ENCODE measurements around the gene ARHGEF2.

The ARHGEF2 gene

DNA sequence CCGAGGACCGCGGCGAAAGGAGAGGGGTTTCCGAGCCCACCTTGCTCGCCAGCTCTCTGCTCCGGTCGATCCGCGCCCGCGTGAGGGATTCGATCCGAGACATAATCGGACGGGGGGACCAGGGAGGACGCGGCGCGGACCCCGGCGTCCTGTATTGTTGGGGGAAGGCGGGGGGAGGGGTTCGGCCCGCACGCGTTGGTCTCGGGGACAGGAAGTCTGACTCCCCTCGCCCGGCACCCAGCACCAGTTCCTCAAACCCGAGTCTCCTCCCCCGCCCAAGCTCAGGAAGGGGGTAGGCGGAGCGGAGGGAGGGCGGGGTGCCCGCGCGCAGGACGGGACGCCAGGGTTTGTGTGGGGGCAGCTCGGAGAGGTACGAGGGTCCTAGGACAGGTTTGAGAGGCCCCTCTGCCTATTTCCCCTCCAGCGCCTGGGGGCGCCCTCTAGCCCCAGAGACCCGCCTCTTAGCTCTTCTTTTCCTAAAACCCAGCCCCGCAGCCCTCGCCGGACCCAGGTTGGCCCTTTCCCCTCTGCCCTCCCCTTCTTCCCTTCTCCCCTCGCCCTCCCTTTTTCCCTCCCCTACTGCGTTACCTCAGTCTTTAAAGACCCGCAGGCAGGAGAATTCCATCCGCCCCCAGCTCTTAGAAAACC is at the start of gene ARHGEF2:
TSS of gene ARHGEF2 (minus strand) at position 223 of the 648 bp plus-strand sequence. CDS start at position 103, 120 bp downstream.
- H3K4me3 ChIP-seq (ENCODE audit: low read depth, low read length) = peak within 1 kb of the TSS; percentile 86

DNA sequence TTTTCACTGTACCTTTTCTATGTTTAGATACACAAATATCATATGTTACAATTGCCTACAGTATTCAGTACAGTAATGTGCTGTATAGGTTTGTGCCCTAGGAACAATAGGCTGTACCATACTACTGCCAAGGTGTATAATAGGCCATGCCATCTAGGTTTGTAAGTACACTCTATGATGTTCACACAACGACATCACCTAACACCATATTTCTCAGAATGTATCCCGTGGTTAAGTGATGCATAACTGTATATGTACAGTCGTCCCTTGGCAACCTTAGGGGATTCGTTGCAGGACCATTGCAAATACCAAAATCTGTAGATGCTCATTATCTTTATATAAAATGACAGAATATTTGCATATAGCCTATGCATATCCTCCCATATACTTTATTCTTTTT is 48.2 kb upstream of the ARHGEF2 start:
- H3K4me3 ChIP-seq (ENCODE audit: low read depth, low read length) = no peak overlapping the region

DNA sequence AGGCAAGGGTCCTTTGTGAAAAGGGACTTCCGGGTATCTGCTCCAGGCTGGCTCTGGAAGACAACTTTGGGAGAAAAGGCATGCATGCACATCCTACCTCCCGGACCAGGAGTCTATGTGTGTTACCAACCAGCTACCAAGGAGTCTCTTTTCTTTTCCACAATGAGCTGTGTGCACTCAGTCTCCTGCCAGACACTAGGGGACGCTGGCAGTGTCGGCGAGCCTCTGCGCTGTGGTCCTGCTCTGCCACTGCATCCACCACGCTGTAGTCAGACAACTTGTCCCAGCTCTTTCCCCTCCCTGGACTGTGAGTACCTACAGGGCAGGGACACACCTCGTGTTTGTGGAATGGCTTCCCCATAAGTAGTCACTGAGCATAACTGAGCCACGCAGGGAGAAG is 47.5 kb upstream of the ARHGEF2 start:
- H3K4me3 ChIP-seq (ENCODE audit: low read depth, low read length) = no peak overlapping the region

DNA sequence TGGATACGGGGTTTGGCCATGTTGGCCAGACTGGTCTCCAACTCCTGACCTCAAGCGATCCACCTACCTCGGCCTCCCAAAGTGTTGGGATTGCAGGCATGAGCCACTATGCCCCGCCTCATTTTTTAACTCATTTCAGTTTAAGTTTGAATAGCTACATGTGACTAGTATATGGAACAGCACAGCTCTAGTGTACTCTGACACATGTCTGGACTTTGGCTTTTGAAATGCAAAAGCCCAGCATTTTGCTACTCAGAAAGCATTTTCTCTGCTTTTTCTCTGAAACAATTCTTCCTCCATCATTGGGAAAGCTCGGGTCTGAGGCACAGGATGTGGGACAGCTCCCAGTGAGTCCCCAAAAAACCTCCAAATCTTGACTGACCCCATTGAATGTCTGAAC is 46.5 kb upstream of the ARHGEF2 start:
- no peak overlapping the region for H3K4me3 ChIP-seq (ENCODE audit: low read depth, low read length)

DNA sequence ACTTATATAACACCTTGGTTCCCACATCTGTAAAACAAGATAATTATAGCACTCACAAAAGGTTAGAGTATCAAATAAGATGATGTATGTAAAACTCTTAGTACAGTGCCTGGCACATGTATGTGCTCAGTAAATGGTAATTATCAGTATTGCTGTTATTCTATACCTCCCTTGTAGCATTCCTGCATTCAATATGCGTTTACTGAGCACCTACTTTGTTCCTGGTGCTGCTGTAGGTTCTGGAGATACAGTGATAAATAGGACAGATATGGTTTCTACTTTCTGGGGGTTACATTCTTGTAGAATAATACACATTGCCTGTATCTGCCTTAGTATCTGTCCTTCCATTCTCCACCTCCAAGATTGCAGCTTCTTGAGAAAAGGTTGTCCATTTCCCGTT is 43.6 kb upstream of the ARHGEF2 start:
- H3K4me3 ChIP-seq (ENCODE audit: low read depth, low read length) = no peak overlapping the region

DNA sequence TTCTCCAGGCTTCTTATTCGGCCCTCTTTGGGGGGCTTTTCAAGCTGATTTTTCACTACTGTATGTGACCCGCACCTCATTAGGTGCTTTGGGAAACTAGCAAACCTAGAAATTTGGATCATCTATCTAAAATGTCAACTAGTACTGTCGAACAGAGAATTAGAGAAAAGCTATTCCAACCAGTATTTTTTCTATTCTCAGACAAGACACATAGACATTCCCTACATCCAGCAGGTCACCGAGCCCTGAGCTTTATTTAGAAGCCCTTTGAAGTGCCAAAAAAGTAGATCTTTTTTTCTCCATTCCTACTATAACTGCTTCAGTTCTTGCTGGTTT is 42.7 kb upstream of the ARHGEF2 start:
- no peak overlapping the region for H3K4me3 ChIP-seq (ENCODE audit: low read depth, low read length)

DNA sequence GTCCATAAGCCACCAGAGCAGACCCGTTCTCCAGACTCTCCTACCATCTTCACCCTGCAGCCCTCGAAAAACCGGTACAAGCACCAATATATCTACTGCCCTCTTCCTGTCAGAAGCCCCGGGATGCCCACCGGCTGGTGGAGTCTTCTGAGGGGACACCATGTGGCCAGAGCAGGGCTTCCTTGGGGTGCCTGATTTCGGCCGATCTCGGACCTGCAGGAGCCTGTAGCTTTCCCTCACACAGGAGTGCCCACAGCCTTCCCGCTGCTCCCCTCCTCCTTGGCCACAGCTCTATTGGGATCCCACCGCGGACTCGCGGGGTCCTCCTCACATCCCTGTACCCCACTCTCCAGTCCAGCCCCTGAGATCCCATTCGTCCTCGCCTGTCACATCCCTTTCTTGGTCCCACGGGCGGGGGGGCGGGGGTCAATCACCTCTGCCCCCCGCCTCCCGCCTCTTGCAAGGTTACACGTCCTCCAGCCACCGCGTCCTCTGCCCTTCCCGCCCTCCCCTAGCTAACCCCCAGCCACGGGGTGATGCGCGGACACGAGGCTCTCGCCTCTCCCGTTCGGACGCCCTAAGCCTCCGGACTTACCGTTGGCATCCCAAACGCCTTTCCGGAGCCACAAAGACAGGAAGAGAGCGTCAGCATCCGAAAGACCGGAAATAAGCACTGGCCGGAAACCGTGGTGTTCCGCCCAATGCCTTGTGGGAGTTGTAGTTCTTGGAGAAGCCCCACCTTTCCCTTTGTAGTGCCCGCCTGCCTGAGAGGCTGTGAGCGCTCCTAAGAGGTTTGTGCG is 42.1 kb upstream of the ARHGEF2 start, which contains the start of gene SSR2:
TSS of gene SSR2 (minus strand) at position 659 of the 800 bp plus-strand sequence. CDS start 784 bp downstream, outside the sequence.
- H3K4me3 ChIP-seq (ENCODE audit: low read depth, low read length) = peak within 1 kb of the TSS; percentile 91

DNA sequence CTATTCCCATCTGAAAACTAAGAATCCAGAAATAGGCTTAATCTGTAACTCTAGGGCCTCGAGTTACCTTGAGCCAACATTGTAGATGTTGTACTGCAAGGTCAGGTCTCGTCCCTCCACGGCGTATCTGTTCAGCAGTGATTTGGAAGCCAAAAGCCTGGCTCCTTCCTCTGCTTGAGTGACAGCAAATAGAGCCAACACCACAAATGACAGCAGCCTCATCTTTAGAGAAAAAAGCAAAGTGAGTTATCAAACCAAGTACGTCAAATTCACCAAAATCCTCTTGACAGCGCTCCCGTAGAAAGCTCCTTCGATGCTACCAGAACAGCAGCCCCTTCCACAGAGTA is 41.6 kb upstream of the ARHGEF2 start:
- peak overlapping the region; percentile 91 for H3K4me3 ChIP-seq (ENCODE audit: low read depth, low read length)

DNA sequence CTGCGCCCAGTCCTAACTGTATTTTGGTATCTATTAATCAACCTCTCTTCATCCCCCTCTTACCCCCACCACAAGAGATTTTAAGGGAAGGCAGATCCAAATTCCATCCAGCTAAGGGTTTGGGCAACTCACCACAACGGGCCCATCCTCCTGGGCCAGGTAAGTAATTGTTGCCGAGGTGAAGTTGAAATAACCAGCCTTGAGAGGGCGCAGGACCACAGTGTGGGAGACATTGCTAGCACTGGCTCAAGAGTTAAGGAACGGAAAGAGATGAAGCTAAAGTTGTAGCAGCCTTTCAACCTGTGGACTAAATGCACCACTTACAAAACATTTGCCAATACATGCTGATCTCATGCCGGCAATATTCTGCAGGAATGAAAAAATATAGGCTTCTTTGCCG is 36.5 kb upstream of the ARHGEF2 start:
- no peak overlapping the region for H3K4me3 ChIP-seq (ENCODE audit: low read depth, low read length)

DNA sequence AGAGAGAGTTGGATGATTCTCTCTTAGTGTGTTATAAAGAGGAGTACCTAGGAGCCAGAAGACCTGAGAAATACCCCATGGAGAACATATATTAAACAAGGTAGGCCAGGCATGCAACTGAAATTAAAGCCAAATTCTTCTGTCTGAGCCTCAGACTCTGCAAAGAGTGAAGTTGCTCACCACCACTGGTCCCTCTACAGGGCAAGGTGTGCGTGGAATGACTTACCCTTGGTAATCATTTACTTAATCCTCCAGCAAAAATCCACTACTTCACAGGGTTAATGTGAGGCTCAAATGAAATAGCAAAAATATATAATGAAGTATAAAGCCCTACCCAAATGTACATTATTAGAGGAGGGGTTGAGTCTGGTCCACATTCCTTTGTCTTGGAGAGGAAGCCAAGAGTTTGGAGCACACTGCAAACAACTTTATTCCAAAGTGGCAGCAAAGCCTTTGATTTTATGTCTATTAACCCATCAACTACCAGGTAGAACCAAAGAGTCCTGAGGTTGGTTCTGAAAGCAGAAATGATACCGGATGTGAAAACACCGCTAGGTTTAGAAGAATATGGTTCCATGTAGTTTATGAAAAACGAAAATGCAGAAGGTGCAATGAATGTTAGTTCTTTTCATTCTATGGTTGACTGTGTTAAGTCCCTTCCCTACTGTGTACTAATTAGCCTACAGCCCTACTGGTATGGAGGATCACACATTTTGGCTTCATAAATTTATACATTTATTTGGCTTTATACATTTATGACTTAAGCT is 33.9 kb upstream of the ARHGEF2 start:
- no peak overlapping the region for H3K4me3 ChIP-seq (ENCODE audit: low read depth, low read length)

DNA sequence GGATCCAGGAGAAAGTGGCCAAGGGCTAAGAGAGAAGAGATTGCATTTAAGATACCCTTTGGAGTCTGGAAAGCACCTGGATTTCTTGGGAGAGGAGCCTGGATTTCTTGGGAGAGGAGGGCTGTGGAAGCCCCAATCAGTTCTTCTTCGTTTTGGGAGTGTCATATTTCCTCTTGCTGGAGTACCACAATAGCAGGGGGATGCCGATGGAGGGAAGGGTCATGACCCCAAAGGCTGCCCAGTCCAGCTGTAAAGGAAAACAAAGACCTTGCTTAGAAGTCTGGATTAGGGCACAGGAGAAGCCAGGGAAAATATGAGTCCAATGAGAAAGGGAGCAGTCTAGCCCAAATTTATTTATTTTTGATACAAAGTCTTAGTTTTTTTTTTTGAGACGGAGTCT is 31.1 kb upstream of the ARHGEF2 start:
- H3K4me3 ChIP-seq (ENCODE audit: low read depth, low read length) = no peak overlapping the region

DNA sequence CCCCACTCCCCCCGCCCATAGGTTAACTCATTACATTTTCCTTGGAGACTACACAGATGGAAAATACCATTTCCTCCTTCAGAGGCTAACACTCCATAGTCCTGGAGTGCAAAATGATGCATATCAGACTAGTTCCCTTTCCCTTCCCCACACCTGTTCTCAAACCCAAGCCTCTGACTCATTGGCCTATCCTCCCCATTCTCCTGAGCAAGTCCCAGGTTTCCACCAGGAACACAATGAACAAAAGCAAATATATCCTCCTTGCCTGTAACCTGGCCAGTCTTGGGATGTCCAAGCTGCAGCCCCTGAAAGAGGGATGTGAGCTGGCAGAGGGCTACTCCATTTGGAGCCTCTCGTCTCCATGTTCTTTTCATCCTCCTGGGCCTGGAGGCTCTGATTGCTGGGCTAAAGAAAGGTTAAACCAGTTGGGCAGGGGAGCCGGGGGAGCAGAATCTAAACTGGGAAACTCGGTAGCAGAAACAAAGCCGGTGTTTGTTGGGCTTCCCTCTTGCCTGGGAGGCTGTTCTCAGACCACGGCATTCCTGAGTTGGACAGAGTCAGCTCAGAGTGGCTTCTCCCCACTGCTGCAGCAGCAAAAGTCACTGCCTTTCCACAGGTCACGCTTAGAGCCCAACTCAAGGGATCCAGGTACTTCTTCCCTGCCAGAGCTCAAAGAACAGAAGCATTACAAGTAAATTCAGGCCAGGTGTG is 28.5 kb upstream of the ARHGEF2 start:
- H3K4me3 ChIP-seq (ENCODE audit: low read depth, low read length) = no peak overlapping the region

DNA sequence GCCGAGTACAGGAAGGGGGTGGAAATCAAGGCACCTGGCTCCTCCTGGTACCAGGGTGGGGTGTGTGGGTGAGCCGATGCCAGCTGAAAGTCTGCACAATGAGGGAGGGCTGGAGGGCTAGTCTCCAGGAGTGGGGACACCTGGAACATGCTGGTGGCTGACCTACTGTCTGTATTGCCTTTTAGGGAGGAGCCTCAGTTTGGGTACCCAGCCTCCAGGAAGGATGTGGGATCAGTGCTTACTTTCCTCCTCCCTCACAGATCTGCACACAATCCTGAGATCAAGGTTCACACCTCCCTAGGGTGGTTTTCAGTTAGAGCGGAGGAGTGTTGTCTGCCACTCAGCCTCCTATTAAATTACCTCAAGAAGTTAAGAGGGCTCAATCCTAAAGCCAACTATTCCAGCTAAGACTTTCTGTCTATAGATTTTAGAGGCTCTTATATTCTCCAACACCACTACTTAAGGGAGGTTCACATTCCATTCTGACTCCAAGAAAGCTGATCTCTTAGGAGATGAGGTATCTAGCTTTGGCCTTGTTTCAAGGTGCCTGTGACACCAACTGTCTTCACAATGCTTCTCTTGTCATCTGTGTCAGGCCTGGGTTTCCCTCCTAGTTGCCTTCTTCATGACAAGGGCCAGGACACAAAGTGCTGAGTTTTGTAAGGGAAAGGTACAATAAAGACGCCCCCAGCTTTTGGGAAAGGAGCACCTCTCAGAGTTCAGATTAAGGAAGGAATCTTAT is 26.7 kb upstream of the ARHGEF2 start:
- H3K4me3 ChIP-seq (ENCODE audit: low read depth, low read length) = no peak overlapping the region

DNA sequence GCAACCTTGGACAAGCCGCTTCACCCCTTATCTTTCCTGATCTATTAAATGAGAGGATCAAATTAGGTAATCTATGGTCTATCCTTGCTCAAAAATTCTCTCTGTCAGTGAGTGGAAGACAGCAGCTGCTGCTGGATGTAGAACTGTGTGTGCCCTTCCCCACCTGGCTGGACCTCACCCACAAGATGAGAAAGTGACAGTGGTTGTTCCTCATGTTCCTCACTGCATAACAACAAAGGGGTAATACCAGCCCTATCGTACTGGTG is 25.5 kb upstream of the ARHGEF2 start:
- no peak overlapping the region for H3K4me3 ChIP-seq (ENCODE audit: low read depth, low read length)

DNA sequence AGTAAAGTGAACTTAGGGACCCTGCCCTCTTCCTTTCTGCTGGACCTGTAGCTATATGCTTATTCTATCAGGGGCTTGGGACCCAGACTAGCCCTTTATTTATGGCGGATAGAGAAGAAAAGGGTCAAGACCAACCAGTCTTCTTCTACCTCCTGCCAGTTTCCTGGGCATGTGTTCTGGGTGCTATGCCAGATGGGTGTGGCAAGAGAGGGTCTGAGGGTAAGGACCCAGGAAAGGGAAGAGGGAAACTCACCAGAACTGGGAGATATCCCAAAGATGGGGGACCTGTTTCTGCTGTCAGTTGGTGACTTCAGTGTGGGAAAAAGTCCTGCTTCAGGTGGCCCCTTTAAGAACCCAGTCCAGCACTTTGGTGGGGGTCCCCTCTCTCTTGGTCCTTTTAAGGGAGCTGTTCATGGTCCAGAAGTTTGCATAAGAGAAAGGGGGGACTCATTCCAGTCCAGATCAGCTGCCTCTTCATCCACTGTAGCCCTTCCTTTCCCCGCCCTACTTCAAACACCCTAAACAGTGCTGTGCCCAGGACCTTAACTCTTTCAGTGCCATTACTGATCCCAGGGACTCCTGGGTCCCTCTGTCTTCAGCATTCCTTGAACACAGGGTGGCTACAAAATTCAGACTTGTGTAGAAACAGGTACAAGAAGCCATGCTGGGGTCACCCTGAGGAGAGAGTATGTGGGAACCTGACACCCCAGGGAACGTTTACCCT is 24.0 kb upstream of the ARHGEF2 start:
- no peak overlapping the region for H3K4me3 ChIP-seq (ENCODE audit: low read depth, low read length)

DNA sequence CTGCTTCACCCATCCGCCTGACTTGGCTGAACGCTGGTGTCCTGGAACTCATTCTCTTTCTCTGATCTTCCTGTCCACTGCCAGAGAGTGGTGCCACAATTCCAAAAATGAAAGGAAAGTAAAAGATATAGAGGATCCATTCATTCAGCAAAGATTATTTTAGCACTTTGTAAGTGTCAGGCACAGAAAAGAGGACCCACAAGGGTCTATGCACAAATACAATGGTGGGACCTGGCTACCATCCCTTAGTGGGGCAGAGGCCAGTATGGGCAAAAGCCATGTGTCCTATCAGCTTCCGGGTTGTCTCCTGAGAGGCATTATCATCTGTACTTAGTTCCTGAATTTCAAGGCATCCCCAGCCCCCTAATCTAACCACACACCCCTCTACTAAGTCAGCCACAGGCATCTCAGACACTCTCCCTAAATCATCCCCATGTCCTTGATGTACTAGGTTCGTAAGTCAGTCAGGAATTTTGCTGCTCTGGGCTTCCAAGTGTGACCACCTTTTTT is 23.4 kb upstream of the ARHGEF2 start:
- no peak overlapping the region for H3K4me3 ChIP-seq (ENCODE audit: low read depth, low read length)

DNA sequence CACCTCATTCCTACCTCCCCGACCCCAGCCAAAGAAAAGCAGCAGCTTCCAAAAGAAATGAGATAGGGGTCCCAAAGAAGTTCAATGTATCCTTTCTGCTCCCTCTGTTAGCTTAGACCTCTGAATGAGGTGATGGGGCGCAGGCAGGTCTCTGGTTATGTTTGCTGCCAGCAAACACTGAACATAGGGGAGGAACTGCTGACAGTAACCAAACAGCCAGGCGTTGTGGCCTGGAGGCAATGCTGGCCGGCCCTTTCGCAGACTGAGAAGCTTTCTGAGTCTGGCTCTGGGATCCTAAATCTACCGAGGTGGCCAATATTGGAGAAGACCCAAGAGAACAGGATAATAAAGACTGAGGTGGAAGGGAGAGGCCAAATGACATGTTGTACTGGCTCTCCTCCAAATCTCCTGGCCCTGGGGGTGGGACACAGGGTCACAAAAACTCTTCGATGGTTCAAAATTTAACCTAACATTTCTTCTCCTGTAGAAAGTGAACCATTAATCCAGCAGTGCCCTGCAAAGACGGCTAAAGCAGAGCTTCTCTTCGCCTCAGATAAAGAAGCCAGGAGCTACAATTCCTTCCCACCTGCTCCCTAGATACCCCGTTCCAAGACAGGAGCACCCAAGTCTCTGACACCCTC is 22.8 kb upstream of the ARHGEF2 start:
- H3K4me3 ChIP-seq (ENCODE audit: low read depth, low read length) = no peak overlapping the region

DNA sequence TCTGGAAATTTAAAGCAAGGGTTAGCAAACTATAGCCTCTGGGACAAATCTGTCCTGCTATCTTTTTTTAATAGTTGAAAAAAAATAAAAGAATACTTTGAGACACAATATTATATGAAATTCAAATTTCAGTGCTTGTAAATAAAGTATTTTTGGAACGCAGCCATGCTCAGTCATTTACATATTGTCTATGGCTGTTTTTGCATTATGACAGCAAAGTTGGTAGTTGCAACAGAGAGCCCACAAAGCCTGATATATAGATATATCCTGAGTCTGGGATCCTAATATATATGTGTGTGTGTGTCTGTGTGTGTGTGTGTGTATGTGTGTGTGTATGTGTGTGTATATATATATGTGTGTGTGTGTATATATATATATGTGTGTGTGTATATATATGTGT is 21.6 kb upstream of the ARHGEF2 start:
- H3K4me3 ChIP-seq (ENCODE audit: low read depth, low read length) = no peak overlapping the region

DNA sequence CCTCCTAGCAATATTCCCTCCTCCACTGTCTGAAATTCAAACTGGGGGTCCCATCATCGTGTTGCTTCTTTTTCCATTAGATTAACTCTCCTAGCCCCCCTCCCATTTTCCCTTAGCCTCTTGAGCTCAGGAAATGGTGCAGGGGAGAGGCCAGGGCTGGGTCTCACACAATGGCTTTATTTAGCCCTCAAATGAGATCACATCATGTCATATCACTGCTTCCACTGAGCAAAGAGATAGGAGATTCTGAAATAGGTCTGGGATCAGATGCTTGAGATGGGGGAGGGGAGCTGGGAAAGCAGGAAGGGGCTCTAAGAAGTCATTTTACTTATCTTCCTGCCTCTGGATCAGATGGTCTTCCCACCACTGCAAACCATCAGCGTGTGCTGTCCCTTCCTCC is 17.8 kb upstream of the ARHGEF2 start:
- no peak overlapping the region for H3K4me3 ChIP-seq (ENCODE audit: low read depth, low read length)

DNA sequence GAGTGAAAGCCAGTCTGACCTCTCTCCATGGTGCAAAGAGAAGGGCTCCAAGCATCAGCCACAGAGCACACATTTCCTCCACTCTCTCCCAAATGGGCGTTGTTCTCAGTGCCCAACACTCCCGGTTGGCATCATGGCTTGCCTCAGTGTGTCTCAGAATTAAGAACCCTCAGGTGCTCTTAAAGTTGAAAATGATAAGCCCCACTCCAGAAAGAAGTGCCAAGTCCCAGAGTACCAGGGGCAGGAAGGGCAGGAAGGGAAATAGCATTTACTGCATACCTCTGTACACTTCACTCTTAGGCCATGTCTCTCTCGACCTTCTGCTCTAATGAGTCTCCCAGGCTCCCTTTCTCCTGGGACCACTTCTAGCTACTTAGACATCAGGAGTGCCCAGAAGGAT is 15.2 kb upstream of the ARHGEF2 start:
- no peak overlapping the region for H3K4me3 ChIP-seq (ENCODE audit: low read depth, low read length)

Measured in iPS-11a (cell line).